ENCODE results near the gene CPED1. TPM values are rescaled to one million over a fixed set of nuclear protein-coding genes. Genes with fewer than 3 reads are reported as not detected.

Gene CPED1
- total RNA-seq, 1 experiment from 2014 or later = 1.8 TPM

DNA sequence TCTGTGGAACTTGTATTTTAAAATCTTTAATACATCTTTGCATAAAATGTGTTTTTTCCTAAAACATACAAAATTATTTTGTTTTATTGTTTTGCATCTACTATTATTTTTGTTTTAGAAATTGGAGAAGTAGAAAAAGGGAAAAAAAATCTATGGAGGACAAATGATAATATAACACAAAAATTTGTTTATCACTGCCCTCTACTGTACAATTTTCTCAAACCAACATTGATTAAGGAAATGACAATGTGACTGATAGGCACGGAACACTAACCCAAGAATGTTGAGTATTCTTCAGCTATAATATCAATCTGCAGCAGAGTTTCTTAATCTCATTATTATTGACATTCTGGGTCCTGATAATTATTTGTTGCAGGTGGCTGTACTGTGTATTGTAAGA is 47.4 kb upstream of the CPED1 start:
- Histone ChIP-seq H2AFZ (ENCODE audit: low read length) (no peak overlapping the region), H3K9me3 (ENCODE audit: low read length) (no peaks in the 10 kb centered on the region), H3K4me2 (ENCODE audit: low read length) (no peak overlapping the region), H3F3A (ENCODE audit: low read length, unreplicated experiment) (no peaks in the 10 kb centered on the region), H3K27ac (ENCODE audit: low read length) (no peak overlapping the region), H3K79me2 (ENCODE audit: low read length) (no peaks in the 10 kb centered on the region), H3K9ac (ENCODE audit: low read length) (no peak overlapping the region), H3K4me3 (ENCODE audit: low read length) (no peak overlapping the region), H3K36me3 (ENCODE audit: low read depth, low read length) (no peaks in the 10 kb centered on the region), H3K4me1 (ENCODE audit: insufficient read depth, low read length) (peaks cover 7% of the 10 kb centered on the region; the same call in 1 of the 2 replicates), H3K9me2 (replicated peaks; ENCODE audit: low read length) (no peaks in the 10 kb centered on the region), H4K20me1 (ENCODE audit: low read length) (no peaks in the 10 kb centered on the region), H3K27me3 (ENCODE audit: low read length) (no peaks in the 10 kb centered on the region)
- peak; percentile 50 for DNase-seq
- POLR2A ChIA-PET (ENCODE audit: unreplicated experiment) = no interaction called here
- intact Hi-C loops (cut with micrococcal nuclease) = loop anchor here (1.0 to 5.0 kb wide), 4 partner anchors 84 to 214 kb away; no protein-coding TSS in a partner anchor
- BruUV-seq (replicated peaks) = no TSS peak
- CTCF ChIA-PET = interaction anchor here (0.9 kb wide), 1 partner anchor 149 kb away, joined by 4 read pairs; no protein-coding TSS in a partner anchor
- TF ChIP-seq EZH2 (IDR thresholded peaks at IDR 0.05; ENCODE audit: low read length, unreplicated experiment) (no peak), EZH2phosphoT487 (IDR thresholded peaks at IDR 0.05; ENCODE audit: borderline replicate concordance, low read length) (no peak)
- TF ChIP-seq, protein P1, sequence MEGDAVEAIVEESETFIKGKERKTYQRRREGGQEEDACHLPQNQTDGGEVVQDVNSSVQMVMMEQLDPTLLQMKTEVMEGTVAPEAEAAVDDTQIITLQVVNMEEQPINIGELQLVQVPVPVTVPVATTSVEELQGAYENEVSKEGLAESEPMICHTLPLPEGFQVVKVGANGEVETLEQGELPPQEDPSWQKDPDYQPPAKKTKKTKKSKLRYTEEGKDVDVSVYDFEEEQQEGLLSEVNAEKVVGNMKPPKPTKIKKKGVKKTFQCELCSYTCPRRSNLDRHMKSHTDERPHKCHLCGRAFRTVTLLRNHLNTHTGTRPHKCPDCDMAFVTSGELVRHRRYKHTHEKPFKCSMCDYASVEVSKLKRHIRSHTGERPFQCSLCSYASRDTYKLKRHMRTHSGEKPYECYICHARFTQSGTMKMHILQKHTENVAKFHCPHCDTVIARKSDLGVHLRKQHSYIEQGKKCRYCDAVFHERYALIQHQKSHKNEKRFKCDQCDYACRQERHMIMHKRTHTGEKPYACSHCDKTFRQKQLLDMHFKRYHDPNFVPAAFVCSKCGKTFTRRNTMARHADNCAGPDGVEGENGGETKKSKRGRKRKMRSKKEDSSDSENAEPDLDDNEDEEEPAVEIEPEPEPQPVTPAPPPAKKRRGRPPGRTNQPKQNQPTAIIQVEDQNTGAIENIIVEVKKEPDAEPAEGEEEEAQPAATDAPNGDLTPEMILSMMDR (conservative IDR thresholded peaks at IDR 0.05; ENCODE audit: low read depth, low read length) = peak; percentile 64
- peak; percentile 49 for ATAC-seq

DNA sequence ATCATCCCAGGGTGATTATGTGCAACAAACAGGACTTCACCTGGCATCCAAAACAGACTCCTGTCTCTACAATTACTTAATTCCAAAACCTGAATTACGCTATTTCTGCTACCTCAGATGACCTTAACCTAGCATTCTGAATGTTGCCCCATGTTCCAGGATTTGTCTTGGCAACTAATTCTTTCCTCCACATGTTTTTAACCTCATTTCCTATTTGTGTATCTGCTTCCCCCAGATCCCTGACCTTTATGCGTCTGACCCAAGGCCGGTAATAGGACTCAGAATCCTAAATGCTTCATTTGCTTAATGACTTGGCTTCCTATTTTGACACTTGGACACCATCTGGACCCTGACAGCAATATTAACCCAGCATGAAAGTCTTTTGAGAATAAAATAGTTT is 46.7 kb upstream of the CPED1 start:
- ATAC-seq (no peak), DNase-seq (no peak)
- Histone ChIP-seq H3K9ac (ENCODE audit: low read length) (no peak overlapping the region), H3K27ac (ENCODE audit: low read length) (no peak overlapping the region), H3K36me3 (ENCODE audit: low read depth, low read length) (no peaks in the 10 kb centered on the region), H2AFZ (ENCODE audit: low read length) (no peak overlapping the region), H3K4me2 (ENCODE audit: low read length) (no peak overlapping the region), H3K79me2 (ENCODE audit: low read length) (no peaks in the 10 kb centered on the region), H3K27me3 (ENCODE audit: low read length) (no peaks in the 10 kb centered on the region), H3K9me2 (replicated peaks; ENCODE audit: low read length) (no peaks in the 10 kb centered on the region), H3F3A (ENCODE audit: low read length, unreplicated experiment) (no peaks in the 10 kb centered on the region), H4K20me1 (ENCODE audit: low read length) (no peaks in the 10 kb centered on the region), H3K4me3 (ENCODE audit: low read length) (no peak overlapping the region), H3K9me3 (ENCODE audit: low read length) (no peaks in the 10 kb centered on the region), H3K4me1 (ENCODE audit: insufficient read depth, low read length) (peaks cover 7% of the 10 kb centered on the region; the same call in 1 of the 2 replicates)
- BruUV-seq (replicated peaks) = no TSS peak
- intact Hi-C loops (cut with micrococcal nuclease) = loop anchor here (1.0 to 5.0 kb wide), 4 partner anchors 85 to 215 kb away; no protein-coding TSS in a partner anchor
- no peak for TF ChIP-seq EZH2phosphoT487 (IDR thresholded peaks at IDR 0.05; ENCODE audit: borderline replicate concordance, low read length)
- TF ChIP-seq EZH2 (IDR thresholded peaks at IDR 0.05; ENCODE audit: low read length, unreplicated experiment) = no peak
- TF ChIP-seq, protein P1 (conservative IDR thresholded peaks at IDR 0.05; ENCODE audit: low read depth, low read length) = no peak
- POLR2A ChIA-PET (ENCODE audit: unreplicated experiment) = no interaction called here
- CTCF ChIA-PET = interaction anchor here (0.9 kb wide), 1 partner anchor 150 kb away, joined by 4 read pairs; no protein-coding TSS in a partner anchor

DNA sequence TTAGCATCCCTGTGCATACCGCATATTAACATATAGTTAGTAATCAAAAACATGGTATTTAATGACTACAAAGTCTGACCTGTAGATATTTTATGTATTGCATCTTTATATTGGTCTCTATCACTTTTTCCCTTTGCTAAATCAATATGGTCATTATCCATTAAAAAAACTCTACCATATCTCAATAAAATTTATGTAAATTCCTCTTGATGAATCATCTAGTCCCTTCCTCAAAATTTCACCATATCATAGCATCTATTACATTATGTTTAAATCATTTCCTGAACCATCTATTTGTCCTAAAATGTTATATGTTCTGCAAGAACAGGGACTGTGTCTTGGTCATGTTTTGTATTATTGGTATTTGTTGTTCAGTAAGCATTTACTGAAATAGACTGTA is 45.6 kb upstream of the CPED1 start:
- intact Hi-C loops (cut with micrococcal nuclease) = loop anchor here (5.0 kb wide), 1 partner anchor 216 kb away; no protein-coding TSS in a partner anchor

More for the DNA sequence above, 45.6 kb upstream of the CPED1 start:
- Histone ChIP-seq H3F3A (ENCODE audit: low read length, unreplicated experiment) (no peaks in the 10 kb centered on the region), H3K27me3 (ENCODE audit: low read length) (no peaks in the 10 kb centered on the region), H3K9ac (ENCODE audit: low read length) (no peak overlapping the region), H2AFZ (ENCODE audit: low read length) (no peak overlapping the region), H3K4me1 (ENCODE audit: insufficient read depth, low read length) (peaks cover 7% of the 10 kb centered on the region; the same call in 1 of the 2 replicates), H4K20me1 (ENCODE audit: low read length) (no peaks in the 10 kb centered on the region), H3K36me3 (ENCODE audit: low read depth, low read length) (no peaks in the 10 kb centered on the region), H3K9me2 (replicated peaks; ENCODE audit: low read length) (no peaks in the 10 kb centered on the region), H3K79me2 (ENCODE audit: low read length) (no peaks in the 10 kb centered on the region), H3K27ac (ENCODE audit: low read length) (no peak overlapping the region), H3K4me3 (ENCODE audit: low read length) (no peak overlapping the region), H3K9me3 (ENCODE audit: low read length) (no peaks in the 10 kb centered on the region), H3K4me2 (ENCODE audit: low read length) (no peak overlapping the region)
- ATAC-seq = no peak
- POLR2A ChIA-PET (ENCODE audit: unreplicated experiment) = no interaction called here
- CTCF ChIA-PET = no interaction called here
- BruUV-seq (replicated peaks) = no TSS peak
- TF ChIP-seq EZH2phosphoT487 (IDR thresholded peaks at IDR 0.05; ENCODE audit: borderline replicate concordance, low read length) = no peak
- TF ChIP-seq, protein P1 (conservative IDR thresholded peaks at IDR 0.05; ENCODE audit: low read depth, low read length) = no peak
- no peak for TF ChIP-seq EZH2 (IDR thresholded peaks at IDR 0.05; ENCODE audit: low read length, unreplicated experiment)
- no peak for DNase-seq

Data from PC-3 (cell line).